Endodermal cell (in vitro differentiated cells): ENCODE measurements around the gene RASSF8. TPM values are rescaled to one million over a fixed set of nuclear protein-coding genes. Genes with fewer than 3 reads are reported as not detected.

Experiments
- DNase-seq: peaks from one replicate; pipeline ENCODE4 v3.0.0-alpha.2; 2017
- H3K27ac ChIP-seq: 2 replicates; pipeline ENCODE4 v1.5.1; 2013; ENCODE audit warnings: mild to moderate bottlenecking, low read depth, low read length, moderate library complexity
- H3K27me3 ChIP-seq: 2 replicates; pipeline ENCODE4 v1.6.1; 2013; ENCODE audit warnings: mild to moderate bottlenecking, low read length, moderate library complexity; ENCODE audit not compliant: insufficient read depth, control insufficient read depth, poor library complexity, severe bottlenecking
- H3K36me3 ChIP-seq: 2 replicates; pipeline ENCODE4 v1.7.0; 2013; ENCODE audit warnings: mild to moderate bottlenecking, low read length, moderate library complexity; ENCODE audit not compliant: control insufficient read depth, insufficient read depth
- H3K4me1 ChIP-seq: one replicate; pipeline ENCODE4 v1.7.0; 2013; ENCODE audit warnings: low read length; ENCODE audit not compliant: control insufficient read depth, insufficient read depth
- H3K4me3 ChIP-seq: 2 replicates; pipeline ENCODE4 v1.5.1; 2013; ENCODE audit warnings: mild to moderate bottlenecking, low read length, moderate library complexity
- H3K9ac ChIP-seq: 2 replicates; pipeline ENCODE4 v1.6.1; 2013; ENCODE audit warnings: mild to moderate bottlenecking, low read length, moderate library complexity; ENCODE audit not compliant: poor library complexity, severe bottlenecking; ENCODE audit errors: extremely low read depth
- H3K9me3 ChIP-seq: 2 replicates; pipeline ENCODE4 v1.6.1; 2013; ENCODE audit warnings: mild to moderate bottlenecking, low read length, moderate library complexity; ENCODE audit not compliant: control insufficient read depth
- H3K27ac Mint-ChIP-seq: 2 replicates; pipeline ENCODE4 v1.8.0; 2020; ENCODE audit warnings: mixed read lengths
- H3K27me3 Mint-ChIP-seq: 2 replicates; pipeline ENCODE4 v1.8.0; 2021; ENCODE audit warnings: mild to moderate bottlenecking, mixed read lengths; ENCODE audit not compliant: insufficient read depth
- H3K36me3 Mint-ChIP-seq: 2 replicates; pipeline ENCODE4 v1.8.0; 2020; ENCODE audit warnings: low read depth, mixed read lengths
- H3K4me1 Mint-ChIP-seq: 2 replicates; pipeline ENCODE4 v1.8.0; 2020; ENCODE audit warnings: mixed read lengths
- H3K4me3 Mint-ChIP-seq: 2 replicates; pipeline ENCODE4 v1.8.0; 2020; ENCODE audit warnings: mild to moderate bottlenecking, moderate library complexity, mixed read lengths
- H3K9me3 Mint-ChIP-seq: 2 replicates; pipeline ENCODE4 v1.8.0; 2020; ENCODE audit warnings: mild to moderate bottlenecking, mixed read lengths
- WGBS, 2 experiments: methylation state at CpG; one replicate each; pipeline versions ENCODE4 v1.1.5 to v1.1.7; 2013; ENCODE audit warnings: missing lambda C conversion rate in 2 of 2, mixed read lengths in 1 of 2; ENCODE audit not compliant: insufficient coverage in 1 of 2, insufficient read length in 1 of 2; 5-methylcytosine and 5-hydroxymethylcytosine counted together
- total RNA-seq, 2 donors: library from RNA; stranded (reverse); fragmentation: NEBNext Ultra II Directional in 1 of 2; extraction: Animal tissue kit (Norgen Biotek cat#: 25700) in 1 of 2; gene quantifications; 2 replicates in 1 of 2; 3 replicates in 1 of 2; pipeline ENCODE4 v1.2.1, GENCODE V29; 2021
- TF ChIP-seq, protein P1 (sequence below): fragments of 200-600 bp; sonication (generic); conservative IDR thresholded peaks from 2 replicates; pipeline ENCODE4 v1.5.0; 2021; ENCODE audit warnings: antibody characterized with exemption, mild to moderate bottlenecking

Gene RASSF8
- total RNA-seq, 2 donors from 2014 or later = 87.0 to 183 TPM

DNA sequence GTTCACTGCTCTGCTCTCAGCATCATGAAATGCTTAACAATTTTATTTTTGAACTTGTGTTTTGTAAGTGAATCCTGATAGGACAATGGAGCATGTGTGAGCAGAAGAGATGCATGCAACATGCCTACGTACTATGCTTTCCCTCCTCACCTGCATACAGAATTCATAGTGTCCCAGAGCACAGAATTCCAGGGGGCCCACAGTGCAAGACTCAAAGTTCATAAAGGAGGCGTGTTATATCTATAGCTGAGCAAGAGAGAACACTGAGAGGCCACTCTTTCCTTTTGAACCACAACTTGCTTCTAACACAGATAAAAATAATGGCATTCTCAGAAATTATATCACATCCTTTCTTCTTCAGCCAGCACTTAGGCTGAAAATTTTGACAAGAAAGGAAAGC, 137.6 kb downstream of the RASSF8 start:
- Mint-ChIP-seq H3K36me3 (no peaks in the 10 kb centered on the region), H3K27ac (no peak overlapping the region), H3K27me3 (peaks cover 1% of the 10 kb centered on the region), H3K4me1 (peaks cover 17% of the 10 kb centered on the region), H3K4me3 (no peak overlapping the region), H3K9me3 (no peaks in the 10 kb centered on the region)
- Histone ChIP-seq H3K4me3 (no peak overlapping the region), H3K9ac (no peak overlapping the region), H3K4me1 (no peaks in the 10 kb centered on the region), H3K36me3 (no peaks in the 10 kb centered on the region), H3K9me3 (no peaks in the 10 kb centered on the region), H3K27ac (no peak overlapping the region), H3K27me3 (no peaks in the 10 kb centered on the region)
- TF ChIP-seq, protein P1, sequence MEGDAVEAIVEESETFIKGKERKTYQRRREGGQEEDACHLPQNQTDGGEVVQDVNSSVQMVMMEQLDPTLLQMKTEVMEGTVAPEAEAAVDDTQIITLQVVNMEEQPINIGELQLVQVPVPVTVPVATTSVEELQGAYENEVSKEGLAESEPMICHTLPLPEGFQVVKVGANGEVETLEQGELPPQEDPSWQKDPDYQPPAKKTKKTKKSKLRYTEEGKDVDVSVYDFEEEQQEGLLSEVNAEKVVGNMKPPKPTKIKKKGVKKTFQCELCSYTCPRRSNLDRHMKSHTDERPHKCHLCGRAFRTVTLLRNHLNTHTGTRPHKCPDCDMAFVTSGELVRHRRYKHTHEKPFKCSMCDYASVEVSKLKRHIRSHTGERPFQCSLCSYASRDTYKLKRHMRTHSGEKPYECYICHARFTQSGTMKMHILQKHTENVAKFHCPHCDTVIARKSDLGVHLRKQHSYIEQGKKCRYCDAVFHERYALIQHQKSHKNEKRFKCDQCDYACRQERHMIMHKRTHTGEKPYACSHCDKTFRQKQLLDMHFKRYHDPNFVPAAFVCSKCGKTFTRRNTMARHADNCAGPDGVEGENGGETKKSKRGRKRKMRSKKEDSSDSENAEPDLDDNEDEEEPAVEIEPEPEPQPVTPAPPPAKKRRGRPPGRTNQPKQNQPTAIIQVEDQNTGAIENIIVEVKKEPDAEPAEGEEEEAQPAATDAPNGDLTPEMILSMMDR = no peak
- WGBS, 2 experiments = 78 to 100% methylated on average over 1 to 2 of the region's 2 CpGs
- no peak for DNase-seq

- TF ChIP-seq, protein P1 = peak; percentile 100
- no peak overlapping the region for H3K27ac Mint-ChIP-seq
- Histone ChIP-seq H3K4me3 (no peak overlapping the region), H3K27ac (no peak overlapping the region), H3K36me3 (no peaks in the 10 kb centered on the region), H3K9ac (no peak overlapping the region), H3K4me1 (peaks cover 2% of the 10 kb centered on the region), H3K27me3 (no peaks in the 10 kb centered on the region), H3K9me3 (no peaks in the 10 kb centered on the region)
- peaks cover 20% of the 10 kb centered on the region for H3K4me1 Mint-ChIP-seq
- no peaks in the 10 kb centered on the region for H3K36me3 Mint-ChIP-seq
- 18 to 40% methylated on average over 2 to 6 of the region's 6 CpGs for WGBS, 2 experiments
- peaks cover 1% of the 10 kb centered on the region for H3K27me3 Mint-ChIP-seq
- no peak overlapping the region for H3K4me3 Mint-ChIP-seq
- peak; percentile 92 for DNase-seq
- H3K9me3 Mint-ChIP-seq = no peaks in the 10 kb centered on the region
These were observed 138.8 kb downstream of the RASSF8 start for GRCh38 chr12:26097046-26097878.

DNA sequence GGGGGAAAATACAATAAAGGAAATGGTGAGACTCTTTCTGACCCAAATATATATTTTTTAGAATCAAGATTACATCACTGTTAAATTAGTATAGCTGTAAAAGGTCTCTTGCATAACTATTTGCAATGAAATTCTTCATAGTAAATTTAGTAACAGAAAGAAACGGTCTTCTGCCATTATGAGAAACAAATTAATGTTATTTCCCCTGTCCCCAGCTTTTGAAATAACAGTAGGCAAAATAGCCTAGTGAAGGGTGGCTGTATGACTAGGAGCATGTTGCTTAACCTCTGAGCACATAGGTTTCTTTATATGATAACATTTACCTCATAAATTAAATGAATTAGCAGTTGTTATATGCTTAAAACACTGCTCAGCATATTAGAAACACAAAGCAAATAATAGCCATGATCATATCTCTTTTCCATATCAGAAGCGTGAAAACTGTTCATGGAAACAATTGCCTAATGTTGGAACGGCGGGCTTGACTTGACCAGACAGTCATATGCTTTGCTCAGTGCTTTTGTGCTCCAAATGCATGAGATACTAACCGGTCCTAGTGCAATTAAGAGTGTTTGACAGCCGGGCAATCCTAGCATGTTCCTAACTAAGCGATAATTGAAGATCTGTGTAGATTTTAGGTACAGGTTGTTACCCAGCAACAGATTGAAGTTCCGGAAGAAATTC, 142.3 kb downstream of the RASSF8 start:
- Histone ChIP-seq H3K4me3 (no peak overlapping the region), H3K36me3 (no peaks in the 10 kb centered on the region), H3K9ac (no peak overlapping the region), H3K9me3 (no peaks in the 10 kb centered on the region), H3K4me1 (peaks cover 5% of the 10 kb centered on the region), H3K27ac (no peak overlapping the region), H3K27me3 (no peaks in the 10 kb centered on the region)
- H3K36me3 Mint-ChIP-seq = no peaks in the 10 kb centered on the region
- peaks cover 4% of the 10 kb centered on the region for H3K27me3 Mint-ChIP-seq
- TF ChIP-seq, protein P1 = no peak
- H3K27ac Mint-ChIP-seq = no peak overlapping the region
- peaks cover 22% of the 10 kb centered on the region for H3K4me1 Mint-ChIP-seq
- no peak for DNase-seq
- H3K4me3 Mint-ChIP-seq = no peak overlapping the region
- 96 to 100% methylated on average over 6 to 8 of the region's 8 CpGs for WGBS, 2 experiments
- no peaks in the 10 kb centered on the region for H3K9me3 Mint-ChIP-seq
